Stimulated activated naive B cell treated with anti-CD40 and anti-IgM and Interleukin-4, amounts not matched to agents 10 μg/mL and 1 μg/mL and 100 μg/mL, for 72 hours (primary cell): ENCODE data around the gene ABHD16A.
A peak's percentile ranks its signal among the peaks of the same experiment; 100 is the strongest.

Source experiments
- ATAC-seq, 2 donors: fragments of 150-1000 bp; cut with Tn5 transposase; replicated peaks; 2 replicates each; pipeline ENCODE4 v1.10.0; 2021; ENCODE audit warnings: moderate library complexity in 1 of 2
- DNase-seq: peaks from one replicate; pipeline ENCODE4 v3.0.0; 2021
- H3K27ac Mint-ChIP-seq: one replicate; pipeline ENCODE4 v1.8.0; 2022; ENCODE audit warnings: mild to moderate bottlenecking, mixed read lengths
- H3K27me3 Mint-ChIP-seq, 2 donors: one replicate each; pipeline ENCODE4 v1.8.0; 2022; ENCODE audit warnings: mixed read lengths in 2 of 2
- H3K36me3 Mint-ChIP-seq, 2 donors: one replicate each; pipeline ENCODE4 v1.8.0; 2022; ENCODE audit warnings: mixed read lengths in 2 of 2, mild to moderate bottlenecking in 1 of 2
- H3K4me1 Mint-ChIP-seq, 2 donors: one replicate each; pipeline ENCODE4 v1.8.0; 2022; ENCODE audit warnings: mixed read lengths in 2 of 2, mild to moderate bottlenecking in 1 of 2
- H3K4me3 Mint-ChIP-seq, 2 donors: one replicate each; pipeline ENCODE4 v1.8.0; 2022; ENCODE audit warnings: mild to moderate bottlenecking in 2 of 2, mixed read lengths in 2 of 2, moderate library complexity in 1 of 2
- H3K9me3 Mint-ChIP-seq, 2 donors: one replicate each; pipeline ENCODE4 v1.8.0; 2022; ENCODE audit warnings: mixed read lengths in 2 of 2, mild to moderate bottlenecking in 1 of 2

The ABHD16A gene

GRCh38 chr6:31643818-31644454, 59.2 kb downstream of the ABHD16A start:
- Mint-ChIP-seq H3K4me1 (peaks cover 0 to 2% of the 10 kb centered on the region in 2 donors), H3K4me3 (no peak overlapping the region), H3K27me3 (no peaks in the 10 kb centered on the region), H3K27ac (no peak overlapping the region), H3K9me3 (no peaks in the 10 kb centered on the region), H3K36me3 (peaks cover 32 to 61% of the 10 kb centered on the region in 2 donors)
- DNase-seq (no peak), ATAC-seq (no peak)

GRCh38 chr6:31642798-31643570, 60.1 kb downstream of the ABHD16A start:
- Mint-ChIP-seq H3K4me3 (no peak overlapping the region), H3K27ac (peak overlapping the region; percentile 25), H3K4me1 (no peaks in the 10 kb centered on the region), H3K27me3 (no peaks in the 10 kb centered on the region), H3K36me3 (peaks cover 29 to 53% of the 10 kb centered on the region in 2 donors), H3K9me3 (no peaks in the 10 kb centered on the region)
- no peak for DNase-seq
- ATAC-seq = no peak

GRCh38 chr6:31641370-31641769, 61.8 kb downstream of the ABHD16A start:
- ATAC-seq (no peak), DNase-seq (no peak)
- H3K9me3 Mint-ChIP-seq = no peaks in the 10 kb centered on the region
- H3K27ac Mint-ChIP-seq = no peak overlapping the region
- no peak overlapping the region for H3K4me3 Mint-ChIP-seq
- peaks cover 0 to 6% of the 10 kb centered on the region in 2 donors for H3K4me1 Mint-ChIP-seq
- H3K27me3 Mint-ChIP-seq = no peaks in the 10 kb centered on the region
- peaks cover 27 to 57% of the 10 kb centered on the region in 2 donors for H3K36me3 Mint-ChIP-seq

GRCh38 chr6:31640612-31641011, 62.5 kb downstream of the ABHD16A start:
- Mint-ChIP-seq H3K9me3 (no peaks in the 10 kb centered on the region), H3K4me1 (peaks cover 2 to 6% of the 10 kb centered on the region in 2 donors), H3K4me3 (no peak overlapping the region), H3K27ac (peak overlapping the region; percentile 9), H3K36me3 (peaks cover 30 to 60% of the 10 kb centered on the region in 2 donors), H3K27me3 (no peaks in the 10 kb centered on the region)
- no peak for DNase-seq
- ATAC-seq = no peak

- no peak overlapping the region for H3K4me3 Mint-ChIP-seq
- peak overlapping the region; percentile 65 for H3K27ac Mint-ChIP-seq
- peaks cover 4 to 6% of the 10 kb centered on the region in 2 donors for H3K4me1 Mint-ChIP-seq
- H3K36me3 Mint-ChIP-seq = peaks cover 27 to 60% of the 10 kb centered on the region in 2 donors
- DNase-seq = no peak
- H3K27me3 Mint-ChIP-seq = no peaks in the 10 kb centered on the region
- no peak for ATAC-seq
- H3K9me3 Mint-ChIP-seq = no peaks in the 10 kb centered on the region
Measured at GRCh38 chr6:31639449-31639861, 63.7 kb downstream of the ABHD16A start.

- no peak for DNase-seq
- H3K4me1 Mint-ChIP-seq = peaks cover 4 to 8% of the 10 kb centered on the region in 2 donors
- peak overlapping the region; percentile 5 for H3K27ac Mint-ChIP-seq
- H3K9me3 Mint-ChIP-seq = no peaks in the 10 kb centered on the region
- ATAC-seq = no peak
- H3K27me3 Mint-ChIP-seq = no peaks in the 10 kb centered on the region
- H3K36me3 Mint-ChIP-seq = peaks cover 28 to 62% of the 10 kb centered on the region in 2 donors
- H3K4me3 Mint-ChIP-seq = no peak overlapping the region
Measured at GRCh38 chr6:31639043-31639442, 64.1 kb downstream of the ABHD16A start.
